ENCODE results near the gene BOD1L1.

Gene BOD1L1

DNA sequence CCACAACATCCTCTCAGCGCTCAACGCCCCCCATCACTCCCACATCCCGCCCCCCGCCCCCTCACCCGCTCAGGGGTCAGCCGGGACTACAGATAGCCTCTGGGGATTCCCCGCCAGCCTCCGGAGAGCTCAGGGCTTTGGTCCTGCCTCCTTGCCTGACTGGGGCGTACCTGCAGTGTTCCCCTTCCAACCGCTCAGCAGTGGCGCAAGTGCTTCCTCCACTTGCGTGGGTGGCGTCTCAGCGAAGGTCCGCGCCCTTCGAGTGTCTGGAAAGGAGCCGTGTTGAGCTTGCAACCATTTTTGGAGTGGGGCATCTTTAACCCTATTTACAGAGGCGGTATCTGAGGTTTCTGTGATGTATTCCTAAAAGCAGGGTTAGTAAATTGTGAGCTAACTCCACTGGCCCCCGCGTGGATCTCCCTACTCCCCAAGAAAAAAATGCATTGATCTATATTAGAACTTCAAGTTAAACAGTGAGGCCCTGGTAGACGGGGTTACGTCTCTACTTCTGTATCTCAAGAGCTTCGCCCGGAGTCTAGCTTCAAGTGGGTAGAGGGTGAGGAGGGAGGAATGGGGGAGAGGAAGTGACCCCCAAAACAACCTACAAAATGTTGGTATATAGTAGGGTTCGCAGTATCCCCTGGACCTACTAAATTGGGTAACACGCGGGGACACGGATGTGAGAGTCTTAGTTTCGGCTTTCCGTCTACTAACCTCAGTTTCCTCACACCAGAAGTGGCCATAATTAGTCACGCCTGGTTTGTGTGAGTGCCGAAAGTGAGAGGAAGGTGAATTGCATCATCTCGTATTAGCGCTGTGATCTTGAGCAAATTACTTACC, 99.3 kb downstream of the BOD1L1 start:
- in situ Hi-C loops (cut with MboI; ENCODE audit: low sequenced_read_pairs), result no loop called here

DNA sequence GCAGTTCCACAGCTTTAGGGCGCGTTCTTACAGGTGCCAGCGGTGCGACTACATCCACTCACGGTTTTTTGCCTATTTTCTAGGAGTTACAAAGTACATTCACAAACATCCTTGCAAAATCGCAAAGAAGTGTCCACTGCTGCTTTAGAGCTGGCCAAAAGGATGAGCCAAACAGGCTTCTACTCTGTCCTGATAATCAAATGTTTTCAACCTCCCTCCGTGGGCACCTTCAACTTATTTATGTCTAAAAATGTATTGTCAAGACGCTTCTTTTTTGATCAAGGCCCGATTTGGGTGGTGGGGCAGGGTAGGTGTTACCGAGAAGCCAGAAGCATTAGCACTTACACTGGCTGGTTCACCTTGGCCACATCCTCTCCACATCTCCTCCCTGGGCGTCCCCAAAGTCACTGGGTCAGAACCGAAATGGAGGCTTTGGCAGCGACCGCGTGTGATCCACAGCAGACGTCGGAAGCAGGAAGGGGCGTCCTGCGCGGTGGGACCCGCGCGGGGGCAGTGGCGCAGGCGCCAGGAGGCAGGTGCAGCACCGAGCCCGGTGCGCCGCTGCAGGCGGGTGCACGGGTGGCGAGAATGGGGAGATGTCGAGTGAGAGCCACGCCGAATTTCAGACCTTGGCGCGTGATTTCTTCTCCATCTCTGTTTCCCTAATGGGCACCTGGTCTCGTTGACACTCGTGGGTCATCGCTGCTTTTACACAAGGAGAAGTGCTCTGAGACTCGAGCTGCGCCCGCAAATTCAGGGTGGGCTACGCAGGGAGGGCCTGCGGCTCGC, 100.1 kb downstream of the BOD1L1 start:
- in situ Hi-C loops (cut with MboI; ENCODE audit: low sequenced_read_pairs), result no loop called here

DNA sequence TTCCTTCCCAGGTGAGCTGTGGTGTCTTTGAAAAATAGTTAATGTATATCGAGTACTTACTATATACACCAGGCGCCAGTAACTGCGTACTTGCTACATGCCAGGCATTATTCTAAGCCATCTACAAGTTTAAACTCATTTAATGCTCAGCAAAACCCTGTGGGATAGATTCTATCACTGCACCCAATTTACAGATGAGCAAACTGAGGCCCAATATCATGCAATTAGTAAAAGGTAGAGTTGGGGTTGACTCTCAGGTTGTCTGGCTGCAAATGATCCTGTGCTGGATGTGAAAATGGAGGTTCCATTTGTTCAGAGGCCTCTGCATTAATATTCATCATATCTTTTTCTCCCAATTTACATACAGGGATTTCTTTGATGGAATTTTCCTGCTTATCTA, 100.9 kb downstream of the BOD1L1 start:
- in situ Hi-C loops (cut with MboI; ENCODE audit: low sequenced_read_pairs), result no loop called here

DNA sequence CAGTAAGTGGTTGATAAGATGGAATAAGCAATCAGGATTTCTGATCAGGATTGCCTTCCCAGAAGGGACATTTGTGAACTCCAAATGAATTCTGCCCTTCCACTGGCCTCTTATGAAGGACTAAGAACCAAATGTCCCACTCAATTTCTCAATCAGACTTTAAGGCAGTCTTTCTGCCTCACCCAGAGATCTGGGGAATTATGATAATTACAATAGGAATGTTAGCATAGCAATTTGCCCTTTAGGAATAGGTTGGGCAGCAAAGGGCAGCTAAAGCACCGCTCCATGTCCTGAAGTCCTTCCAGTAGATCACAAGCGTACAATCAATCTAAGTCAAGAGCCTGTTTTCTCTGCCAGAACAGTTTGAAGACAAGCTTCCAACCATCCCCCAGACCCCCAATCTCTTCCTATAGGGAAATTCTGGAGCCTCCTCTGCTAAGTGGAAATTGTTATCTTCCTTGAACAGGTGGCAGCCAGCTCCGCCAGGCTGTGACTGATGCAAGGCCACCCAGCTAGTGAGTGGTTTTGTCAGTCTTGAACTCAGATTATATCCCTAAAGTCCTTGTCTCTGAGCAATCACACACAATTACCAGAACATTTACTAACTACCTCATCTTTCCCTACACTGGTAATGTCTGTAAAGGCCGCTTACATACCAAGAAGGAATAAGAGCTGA, 101.8 kb downstream of the BOD1L1 start:
- in situ Hi-C loops (cut with MboI; ENCODE audit: low sequenced_read_pairs), result no loop called here

DNA sequence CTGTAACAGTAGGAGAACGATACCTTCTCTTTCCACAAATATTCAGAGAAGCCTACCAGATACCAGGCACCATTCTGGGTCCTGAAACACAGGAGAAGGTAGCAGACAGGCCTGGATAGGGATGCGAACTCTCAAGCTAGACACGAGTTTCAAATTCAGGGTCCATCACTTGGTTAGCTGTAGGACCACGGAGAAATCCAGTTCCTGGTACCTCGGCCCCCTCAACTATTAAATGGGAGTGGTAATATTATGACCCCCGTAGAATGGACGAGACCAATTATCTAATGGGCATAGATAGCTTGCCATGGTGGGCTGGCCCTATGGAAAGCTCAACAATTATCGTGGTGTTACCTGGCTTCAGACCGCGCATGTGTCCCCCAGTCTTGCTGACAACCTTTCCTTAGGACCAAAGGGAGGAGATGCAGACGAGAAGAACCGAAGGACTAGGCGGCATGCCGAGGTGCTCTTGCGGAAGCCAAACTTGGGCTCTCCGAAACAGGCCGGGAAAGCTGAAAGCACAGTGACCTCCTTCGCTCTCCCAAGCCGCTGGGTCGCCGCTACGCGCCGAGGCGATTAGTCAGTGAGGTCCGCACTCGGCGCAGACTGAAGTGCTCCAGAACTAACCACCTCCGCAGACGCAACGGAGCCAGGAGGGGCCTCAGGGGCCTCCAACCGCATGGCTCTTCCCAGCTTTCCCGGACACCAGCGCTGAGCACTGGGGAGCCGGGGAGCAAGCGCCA, 102.9 kb downstream of the BOD1L1 start:
- in situ Hi-C loops (cut with MboI; ENCODE audit: low sequenced_read_pairs), result no loop called here

DNA sequence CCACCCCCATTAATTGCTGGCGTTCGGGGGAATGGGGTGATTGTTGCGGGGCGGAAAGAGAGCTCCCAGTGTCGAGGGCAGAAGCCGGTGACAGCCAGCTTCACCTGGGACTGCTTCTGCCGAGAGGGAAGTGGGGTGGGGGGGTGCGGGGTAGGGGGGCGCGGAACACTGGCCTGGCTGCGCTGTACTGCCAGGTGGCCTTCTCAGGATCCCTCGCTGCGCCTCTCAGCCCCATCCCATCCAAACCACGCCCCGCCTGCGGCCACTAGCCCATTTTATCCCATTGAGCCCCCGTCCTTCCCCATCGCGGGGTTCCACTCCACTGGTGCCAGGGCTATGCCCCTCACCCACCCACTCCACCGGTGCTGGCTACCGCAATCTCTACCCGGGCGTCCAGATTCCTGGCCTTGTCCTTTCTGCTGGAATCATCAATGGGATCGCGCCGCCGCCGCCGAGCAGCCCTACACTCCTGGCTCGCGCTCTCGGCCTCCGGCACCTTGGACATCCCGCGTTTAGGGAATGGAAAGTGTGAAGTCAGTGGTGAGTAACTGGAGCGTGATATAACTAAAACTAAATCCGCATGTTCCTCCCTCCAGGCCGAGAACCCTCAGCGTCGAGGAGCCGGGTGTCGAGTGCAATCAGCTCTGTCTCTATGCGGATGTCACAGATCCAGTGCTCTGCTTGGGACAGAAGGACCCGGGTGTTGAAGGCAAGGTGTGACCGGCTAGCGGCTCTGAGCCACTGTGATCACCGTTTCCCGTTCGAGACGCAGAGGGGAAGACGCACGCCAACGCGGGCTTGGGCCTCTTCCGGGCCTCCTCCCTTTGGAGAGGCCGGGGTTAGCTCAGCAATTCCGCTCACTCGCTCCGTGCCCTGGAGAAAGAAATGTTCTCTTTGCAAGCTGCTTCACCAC, 103.7 kb downstream of the BOD1L1 start:
- in situ Hi-C loops (cut with MboI; ENCODE audit: low sequenced_read_pairs), result no loop called here

DNA sequence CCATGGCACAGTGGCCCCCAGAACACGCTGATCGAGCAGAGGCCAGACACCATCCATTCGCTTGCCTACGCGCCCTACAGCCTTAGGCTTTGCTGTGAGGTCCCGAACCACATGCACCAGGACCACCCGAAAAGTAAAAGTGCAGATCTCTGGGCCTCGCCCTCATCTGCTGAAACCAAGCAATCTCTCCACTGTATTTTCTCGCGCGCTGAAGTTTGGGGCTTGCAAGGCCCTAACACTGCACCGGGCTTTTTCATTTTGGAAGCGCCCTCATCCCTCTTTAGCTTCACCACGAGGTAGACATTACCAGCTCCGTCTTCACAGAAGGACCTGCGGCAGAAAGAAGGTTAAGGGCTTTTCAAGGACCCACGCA, 104.4 kb downstream of the BOD1L1 start:
- in situ Hi-C loops (cut with MboI; ENCODE audit: low sequenced_read_pairs), result no loop called here

DNA sequence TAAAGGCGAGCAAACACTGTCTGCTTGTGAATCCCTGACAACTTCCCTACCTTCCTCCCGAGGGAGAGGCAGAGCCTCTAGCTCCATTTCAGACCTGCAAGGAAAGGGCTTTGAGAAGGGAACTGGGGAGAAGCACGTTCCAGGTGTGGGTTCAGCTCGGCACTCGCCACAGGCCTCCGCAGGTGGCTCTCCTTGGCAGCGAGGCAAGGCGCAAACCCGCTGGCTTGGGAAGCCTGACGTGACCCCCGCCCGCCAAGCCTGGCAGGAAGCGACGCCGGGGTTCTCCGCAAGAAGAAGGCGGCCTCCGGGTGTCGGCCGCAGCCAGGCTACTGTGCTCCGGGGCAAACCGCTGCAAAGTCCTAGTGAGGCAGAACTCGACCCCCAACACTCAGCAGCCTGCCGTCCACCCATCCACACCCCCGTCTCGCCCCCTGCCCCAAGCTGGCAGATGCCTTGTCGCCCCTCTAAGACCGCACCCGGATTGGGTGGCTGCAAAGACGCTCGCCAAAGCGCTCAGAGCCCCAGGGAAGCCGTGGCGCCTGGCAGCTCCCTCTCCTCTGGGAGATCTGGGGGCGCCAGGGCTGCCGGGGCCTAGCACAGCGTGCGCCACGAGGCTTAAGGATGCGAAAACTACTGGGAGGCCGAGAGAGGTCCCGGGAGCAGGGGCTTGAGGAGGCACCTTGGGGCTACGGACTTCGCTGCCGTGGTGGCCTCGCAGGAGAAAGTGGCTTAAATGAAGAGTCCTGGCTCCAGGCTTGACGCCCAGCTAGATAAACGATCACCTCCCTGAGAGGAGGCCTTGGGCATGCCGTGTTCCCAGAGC, 105.0 kb downstream of the BOD1L1 start:
- in situ Hi-C loops (cut with MboI; ENCODE audit: low sequenced_read_pairs), result no loop called here

DNA sequence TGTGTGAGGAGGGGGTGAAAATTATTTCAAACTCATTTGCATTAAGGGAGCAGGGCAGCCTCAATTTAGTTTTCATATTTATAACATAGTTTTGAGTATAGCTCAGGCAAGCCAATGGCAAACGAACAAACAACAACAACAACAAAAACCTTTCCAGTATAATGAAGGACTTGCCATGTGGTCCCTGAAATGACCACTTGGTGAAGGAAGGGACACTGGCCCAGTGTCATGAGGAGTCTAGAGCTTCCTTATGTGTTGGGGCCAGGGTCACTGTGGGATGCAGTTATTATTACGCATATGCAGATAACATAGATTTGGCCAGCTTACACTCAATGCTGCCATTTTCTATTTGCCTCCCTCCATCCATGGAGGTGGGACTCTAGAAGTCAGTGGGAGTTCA, 106.5 kb downstream of the BOD1L1 start:
- in situ Hi-C loops (cut with MboI; ENCODE audit: low sequenced_read_pairs), result no loop called here
